Measurements from ENCODE around the gene TCERG1.

Gene TCERG1

GRCh38 chr5:146402949-146403348 is 44.2 kb upstream of the TCERG1 start:
- CTCF ChIA-PET: interaction anchor here (0.5 kb wide), 1 partner anchor 628 kb away, joined by 3 read pairs; no protein-coding TSS in a partner anchor
- POLR2A ChIA-PET: no interaction called here
- no peak for TF ChIP-seq FOXK2 (IDR thresholded peaks at IDR 0.05)
- TF ChIP-seq BHLHE40 (IDR thresholded peaks at IDR 0.05; ENCODE audit: borderline replicate concordance): no peak
- no peak for TF ChIP-seq SP1 (IDR thresholded peaks at IDR 0.05)

GRCh38 chr5:146409054-146409671 is 38.0 kb upstream of the TCERG1 start:
- POLR2A ChIA-PET: no interaction called here
- DNase-seq (ENCODE audit: extremely low spot score): no peak
- TF ChIP-seq FOXK2 (IDR thresholded peaks at IDR 0.05) (no peak), PKNOX1 (IDR thresholded peaks at IDR 0.05) (no peak), FOXM1 (IDR thresholded peaks at IDR 0.05; ENCODE audit: borderline replicate concordance) (no peak), ELF4 (IDR thresholded peaks at IDR 0.05) (no peak), SP1 (IDR thresholded peaks at IDR 0.05) (no peak), SUZ12 (IDR thresholded peaks at IDR 0.05) (no peak), ARNT (IDR thresholded peaks at IDR 0.05) (no peak), NFRKB (IDR thresholded peaks at IDR 0.05) (no peak), ZNF384 (IDR thresholded peaks at IDR 0.05) (no peak), TARDBP (IDR thresholded peaks at IDR 0.05) (no peak), BHLHE40 (IDR thresholded peaks at IDR 0.05; ENCODE audit: borderline replicate concordance) (no peak), CTBP1 (IDR thresholded peaks at IDR 0.05; ENCODE audit: borderline replicate concordance) (no peak), FOXA1 (IDR thresholded peaks at IDR 0.05) (no peak), L3MBTL2 (conservative IDR thresholded peaks at IDR 0.05) (no peak), HDGF (IDR thresholded peaks at IDR 0.05; ENCODE audit: borderline replicate concordance) (no peak), LEF1 (IDR thresholded peaks at IDR 0.05; ENCODE audit: borderline replicate concordance) (no peak)
- CTCF ChIA-PET: no interaction called here

More at GRCh38 chr5:146402949-146403348, 44.2 kb upstream of the TCERG1 start:
- no peak for DNase-seq (ENCODE audit: extremely low spot score)

- POLR2A ChIA-PET: no interaction called here
- CTCF ChIA-PET: no interaction called here
- DNase-seq (ENCODE audit: extremely low spot score): no peak
- TF ChIP-seq BHLHE40 (IDR thresholded peaks at IDR 0.05; ENCODE audit: borderline replicate concordance) (no peak), HDGF (IDR thresholded peaks at IDR 0.05; ENCODE audit: borderline replicate concordance) (no peak), PKNOX1 (IDR thresholded peaks at IDR 0.05) (no peak), FOXM1 (IDR thresholded peaks at IDR 0.05; ENCODE audit: borderline replicate concordance) (no peak), FOXK2 (IDR thresholded peaks at IDR 0.05) (no peak), LEF1 (IDR thresholded peaks at IDR 0.05; ENCODE audit: borderline replicate concordance) (no peak), TARDBP (IDR thresholded peaks at IDR 0.05) (no peak), ZNF384 (IDR thresholded peaks at IDR 0.05) (no peak), ARNT (IDR thresholded peaks at IDR 0.05) (no peak), L3MBTL2 (conservative IDR thresholded peaks at IDR 0.05) (no peak), SP1 (IDR thresholded peaks at IDR 0.05) (no peak), SUZ12 (IDR thresholded peaks at IDR 0.05) (no peak), ELF4 (IDR thresholded peaks at IDR 0.05) (no peak), NFRKB (IDR thresholded peaks at IDR 0.05) (no peak), FOXA1 (IDR thresholded peaks at IDR 0.05) (no peak), CTBP1 (IDR thresholded peaks at IDR 0.05; ENCODE audit: borderline replicate concordance) (no peak)
These were observed 36.9 kb upstream of the TCERG1 start for GRCh38 chr5:146410272-146410671.

GRCh38 chr5:146419696-146420095 is 27.4 kb upstream of the TCERG1 start:
- DNase-seq (ENCODE audit: extremely low spot score): no peak
- ChIA-PET CTCF (no interaction called here), POLR2A (no interaction called here)
- TF ChIP-seq TARDBP (IDR thresholded peaks at IDR 0.05) (no peak), BHLHE40 (IDR thresholded peaks at IDR 0.05; ENCODE audit: borderline replicate concordance) (no peak), NFRKB (IDR thresholded peaks at IDR 0.05) (no peak), CTBP1 (IDR thresholded peaks at IDR 0.05; ENCODE audit: borderline replicate concordance) (no peak), ZNF384 (IDR thresholded peaks at IDR 0.05) (no peak), HDGF (IDR thresholded peaks at IDR 0.05; ENCODE audit: borderline replicate concordance) (no peak), FOXA1 (IDR thresholded peaks at IDR 0.05) (no peak), L3MBTL2 (conservative IDR thresholded peaks at IDR 0.05) (no peak), LEF1 (IDR thresholded peaks at IDR 0.05; ENCODE audit: borderline replicate concordance) (no peak), FOXK2 (IDR thresholded peaks at IDR 0.05) (no peak), ARNT (IDR thresholded peaks at IDR 0.05) (no peak), SUZ12 (IDR thresholded peaks at IDR 0.05) (no peak)

GRCh38 chr5:146425023-146425422 is 22.1 kb upstream of the TCERG1 start:
- ChIA-PET POLR2A (no interaction called here), CTCF (interaction anchor here (0.7 to 0.8 kb wide), 2 partner anchors 39 to 135 kb away, joined by 3 to 4 read pairs; no protein-coding TSS in a partner anchor)
- no peak for DNase-seq (ENCODE audit: extremely low spot score)
- TF ChIP-seq SUZ12 (IDR thresholded peaks at IDR 0.05): no peak
- TF ChIP-seq FOXK2 (IDR thresholded peaks at IDR 0.05): no peak
- TF ChIP-seq FOXA1 (IDR thresholded peaks at IDR 0.05): no peak
- TF ChIP-seq ELF4 (IDR thresholded peaks at IDR 0.05): no peak
- no peak for TF ChIP-seq HDGF (IDR thresholded peaks at IDR 0.05; ENCODE audit: borderline replicate concordance)
- TF ChIP-seq BHLHE40 (IDR thresholded peaks at IDR 0.05; ENCODE audit: borderline replicate concordance): no peak
- no peak for TF ChIP-seq TARDBP (IDR thresholded peaks at IDR 0.05)
- TF ChIP-seq CTBP1 (IDR thresholded peaks at IDR 0.05; ENCODE audit: borderline replicate concordance): no peak
- TF ChIP-seq ZNF384 (IDR thresholded peaks at IDR 0.05): no peak
- TF ChIP-seq SP1 (IDR thresholded peaks at IDR 0.05): no peak
- no peak for TF ChIP-seq FOXM1 (IDR thresholded peaks at IDR 0.05; ENCODE audit: borderline replicate concordance)
- no peak for TF ChIP-seq ARNT (IDR thresholded peaks at IDR 0.05)
- TF ChIP-seq L3MBTL2 (conservative IDR thresholded peaks at IDR 0.05): no peak
- no peak for TF ChIP-seq PKNOX1 (IDR thresholded peaks at IDR 0.05)
- TF ChIP-seq LEF1 (IDR thresholded peaks at IDR 0.05; ENCODE audit: borderline replicate concordance): no peak
- no peak for TF ChIP-seq NFRKB (IDR thresholded peaks at IDR 0.05)

GRCh38 chr5:146426305-146426704 is 20.8 kb upstream of the TCERG1 start:
- TF ChIP-seq L3MBTL2 (conservative IDR thresholded peaks at IDR 0.05) (no peak), TARDBP (IDR thresholded peaks at IDR 0.05) (no peak), FOXA1 (IDR thresholded peaks at IDR 0.05) (no peak), FOXK2 (IDR thresholded peaks at IDR 0.05) (no peak), ELF4 (IDR thresholded peaks at IDR 0.05) (no peak), LEF1 (IDR thresholded peaks at IDR 0.05; ENCODE audit: borderline replicate concordance) (no peak)
- no peak for DNase-seq (ENCODE audit: extremely low spot score)
- CTCF ChIA-PET: no interaction called here
- POLR2A ChIA-PET: no interaction called here
